Measurements from ENCODE around the gene POLR2J. TPM values are rescaled to one million over a fixed set of nuclear protein-coding genes. Genes with fewer than 3 reads are reported as not detected.
"Not testable (repeated sequence)": the region's sequence is repeated elsewhere in the genome, so short reads cannot be mapped to it uniquely, and the experiment has no call there.

The POLR2J gene
- total RNA-seq, 4 donors from 2014 or later: 8.2 to 38.8 (median 14.0) TPM

- no peaks in the 10 kb centered on the region for H3K4me1 ChIP-seq
- H3K27ac ChIP-seq: no peak overlapping the region
- H3K36me3 ChIP-seq: no peaks in the 10 kb centered on the region
- no peaks in the 10 kb centered on the region for H3K27me3 ChIP-seq
- intact Hi-C loops (cut with DNase I; ENCODE audit: low total_unique reads): no loop called here
- DNase-seq: no peak
- TF ChIP-seq POLR2A (IDR thresholded peaks at IDR 0.05) (no peak), CTCF (IDR thresholded peaks at IDR 0.05) (no peak)
- no peaks in the 10 kb centered on the region for H3K9me3 ChIP-seq
- H3K4me3 ChIP-seq: no peak overlapping the region
These were observed 23.1 kb downstream of the POLR2J start for GRCh38 chr7:102455596-102455995.

GRCh38 chr7:102454932-102455331, 23.8 kb downstream of the POLR2J start:
- intact Hi-C loops (cut with DNase I; ENCODE audit: low total_unique reads); H3K27ac ChIP-seq; H3K9me3 ChIP-seq; DNase-seq; H3K36me3 ChIP-seq; H3K4me1 ChIP-seq; H3K27me3 ChIP-seq; H3K4me3 ChIP-seq: not testable (repeated sequence)

GRCh38 chr7:102454468-102454867, 24.3 kb downstream of the POLR2J start:
- no peak for DNase-seq
- intact Hi-C loops (cut with DNase I; ENCODE audit: low total_unique reads): no loop called here
- Histone ChIP-seq H3K36me3 (no peaks in the 10 kb centered on the region), H3K4me1 (no peaks in the 10 kb centered on the region), H3K4me3 (no peak overlapping the region), H3K27me3 (no peaks in the 10 kb centered on the region), H3K9me3 (no peaks in the 10 kb centered on the region), H3K27ac (no peak overlapping the region)
- TF ChIP-seq CTCF (IDR thresholded peaks at IDR 0.05): no peak
- no peak for TF ChIP-seq POLR2A (IDR thresholded peaks at IDR 0.05)

- Histone ChIP-seq H3K4me3 (no peak overlapping the region), H3K27me3 (no peaks in the 10 kb centered on the region), H3K36me3 (no peaks in the 10 kb centered on the region), H3K27ac (no peak overlapping the region), H3K4me1 (no peaks in the 10 kb centered on the region), H3K9me3 (no peaks in the 10 kb centered on the region)
- no peak for TF ChIP-seq CTCF (IDR thresholded peaks at IDR 0.05)
- no peak for TF ChIP-seq POLR2A (IDR thresholded peaks at IDR 0.05)
- intact Hi-C loops (cut with DNase I; ENCODE audit: low total_unique reads): no loop called here
- DNase-seq: no peak
These were observed 25.4 kb downstream of the POLR2J start for GRCh38 chr7:102453319-102453718.

- Histone ChIP-seq H3K4me1 (no peaks in the 10 kb centered on the region), H3K27ac (no peak overlapping the region), H3K9me3 (no peaks in the 10 kb centered on the region), H3K4me3 (no peak overlapping the region), H3K27me3 (no peaks in the 10 kb centered on the region), H3K36me3 (no peaks in the 10 kb centered on the region)
- intact Hi-C loops (cut with DNase I; ENCODE audit: low total_unique reads): no loop called here
- DNase-seq: no peak
- TF ChIP-seq CTCF (IDR thresholded peaks at IDR 0.05) (no peak), POLR2A (IDR thresholded peaks at IDR 0.05) (no peak)
These were observed 26.3 kb downstream of the POLR2J start for GRCh38 chr7:102452451-102452850.

- no peak overlapping the region for H3K4me3 ChIP-seq
- no peak for TF ChIP-seq POLR2A (IDR thresholded peaks at IDR 0.05)
- no peak for TF ChIP-seq CTCF (IDR thresholded peaks at IDR 0.05)
- H3K4me1 ChIP-seq: no peaks in the 10 kb centered on the region
- H3K9me3 ChIP-seq: no peaks in the 10 kb centered on the region
- no peaks in the 10 kb centered on the region for H3K36me3 ChIP-seq
- H3K27me3 ChIP-seq: no peaks in the 10 kb centered on the region
- intact Hi-C loops (cut with DNase I; ENCODE audit: low total_unique reads): no loop called here
- no peak for DNase-seq
- H3K27ac ChIP-seq: no peak overlapping the region
These were observed 27.2 kb downstream of the POLR2J start for GRCh38 chr7:102451371-102452054.
